Measurements from ENCODE around the gene KCNG2.

Gene KCNG2

GRCh38 chr18:79768745-79769144, 29.0 kb upstream of the KCNG2 start:
- DNase-seq (ENCODE audit: low read depth) = no peak

DNA sequence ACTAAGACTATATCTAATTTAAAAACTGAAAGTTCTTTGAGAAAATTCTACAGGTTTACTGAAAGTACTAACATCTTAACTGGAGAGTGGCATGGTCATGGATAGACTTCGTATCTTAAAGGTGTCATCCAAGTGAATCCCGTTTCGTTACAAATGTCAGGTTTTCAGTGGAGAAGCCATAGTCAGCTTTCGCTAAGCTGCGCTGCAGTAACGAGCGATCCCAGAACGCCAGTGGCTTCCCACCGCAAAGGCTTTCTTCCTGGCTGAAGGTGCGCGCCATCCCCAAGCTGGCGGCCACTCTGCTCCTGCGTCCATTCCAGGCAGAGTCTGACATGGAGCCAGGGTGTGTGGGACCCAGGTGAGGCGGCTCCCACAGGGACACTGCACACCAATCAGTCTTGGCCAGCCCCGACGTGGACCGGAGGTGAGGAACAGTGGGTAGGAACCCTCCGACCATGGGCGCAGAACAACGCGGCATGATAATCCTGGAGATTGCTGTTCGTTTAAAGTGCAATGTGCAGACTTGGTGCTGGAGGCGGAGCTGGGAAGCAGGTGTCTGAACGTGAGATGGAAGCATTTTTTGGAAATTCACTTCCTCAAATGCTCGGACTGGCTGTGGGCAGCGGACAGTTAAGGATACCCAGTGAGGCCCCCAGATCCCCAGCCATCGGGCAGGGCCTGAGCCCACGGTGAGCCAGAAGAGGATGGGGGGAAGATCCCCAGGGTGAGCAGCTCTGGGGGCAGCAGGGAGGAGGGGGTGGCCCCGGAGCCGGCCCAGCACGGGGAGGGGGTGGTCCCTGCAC, 27.8 kb upstream of the KCNG2 start:
- DNase-seq (ENCODE audit: low read depth) = no peak

- no peak for DNase-seq (ENCODE audit: low read depth)
These were observed 27.3 kb upstream of the KCNG2 start for GRCh38 chr18:79770501-79770815.

DNA sequence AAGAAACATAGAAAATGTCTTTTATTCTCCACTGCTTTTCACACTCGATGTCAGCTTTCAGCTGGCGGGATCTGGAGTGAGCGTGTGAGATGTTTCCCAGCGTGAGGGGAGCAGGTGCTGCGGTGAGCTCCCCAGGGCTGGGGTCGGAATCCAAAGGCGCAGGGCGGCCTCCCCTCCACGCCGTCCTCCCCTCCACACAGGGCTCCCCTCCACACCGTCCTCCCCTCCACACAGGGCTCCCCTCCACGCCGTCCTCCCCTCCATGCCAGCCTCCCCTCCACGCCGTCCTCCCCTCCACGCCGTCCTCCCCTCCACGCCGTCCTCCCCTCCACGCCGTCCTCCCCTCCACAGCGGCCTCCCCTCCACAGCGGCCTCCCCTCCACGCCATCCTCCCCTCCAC, 26.9 kb upstream of the KCNG2 start:
- DNase-seq (ENCODE audit: low read depth) = no peak

DNA sequence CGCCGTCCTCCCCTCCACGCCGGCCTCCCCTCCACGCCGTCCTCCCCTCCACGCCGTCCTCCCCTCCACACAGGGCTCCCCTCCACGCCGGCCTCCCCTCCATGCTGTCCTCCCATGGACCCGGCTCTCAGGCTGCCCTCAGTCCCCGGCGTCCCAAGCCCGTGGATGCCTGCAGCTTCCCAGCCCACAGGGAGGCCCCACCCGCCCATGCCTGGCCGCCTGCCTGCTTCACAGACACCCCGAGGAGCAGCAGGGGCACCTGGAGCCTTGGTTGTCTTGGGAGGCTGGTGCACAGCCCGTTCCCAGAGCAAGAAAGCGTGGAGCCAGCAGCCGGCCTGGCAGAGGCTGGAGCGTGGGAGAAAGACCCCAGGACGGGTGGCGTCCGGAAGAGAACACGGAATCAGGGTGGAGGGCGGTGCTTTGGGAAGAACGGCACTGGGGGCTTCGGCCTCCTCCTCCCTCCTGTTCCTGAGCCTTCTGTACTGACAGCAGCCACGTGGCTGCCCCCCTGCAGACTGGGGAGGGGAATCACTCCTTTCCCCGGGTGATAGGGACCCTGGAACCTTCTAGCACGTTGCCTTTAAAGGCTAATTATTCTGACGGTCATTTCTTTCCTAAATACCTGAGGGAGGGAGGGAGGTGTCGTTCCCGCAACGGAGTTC, 26.2 kb upstream of the KCNG2 start:
- no peak for DNase-seq (ENCODE audit: low read depth)

GRCh38 chr18:79772108-79772864, 25.5 kb upstream of the KCNG2 start:
- DNase-seq (ENCODE audit: low read depth) = no peak

- no peak for DNase-seq (ENCODE audit: low read depth)
These were observed 24.7 kb upstream of the KCNG2 start for GRCh38 chr18:79772865-79773696.

DNA sequence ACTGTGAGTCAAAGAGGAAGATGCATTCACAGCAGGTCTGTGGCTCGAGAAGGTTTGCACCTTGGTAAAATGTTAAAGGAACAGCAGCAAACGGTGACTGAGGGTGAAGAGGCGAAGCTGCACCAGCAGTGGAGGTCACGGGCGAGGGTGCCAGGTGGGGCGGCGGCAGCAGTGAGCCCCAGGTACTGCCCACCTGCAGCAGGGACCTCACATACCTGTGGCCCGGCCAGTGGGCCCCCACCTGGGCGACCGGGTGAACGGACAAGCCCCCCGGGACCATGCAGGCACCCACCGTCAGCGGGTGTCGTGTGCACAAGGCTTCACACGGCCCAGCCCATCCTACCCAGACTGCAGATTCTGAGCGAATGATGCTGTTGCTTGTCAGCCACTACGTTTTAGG, 23.6 kb upstream of the KCNG2 start:
- DNase-seq (ENCODE audit: low read depth) = no peak

- no peak for DNase-seq (ENCODE audit: low read depth)
These were observed 22.1 kb upstream of the KCNG2 start for GRCh38 chr18:79775441-79776221.

- no peak for DNase-seq (ENCODE audit: low read depth)
These were observed 21.1 kb upstream of the KCNG2 start for GRCh38 chr18:79776674-79777073.

- no peak for DNase-seq (ENCODE audit: low read depth)
These were observed 19.4 kb upstream of the KCNG2 start for GRCh38 chr18:79778291-79778791.

GRCh38 chr18:79779021-79779699, 18.6 kb upstream of the KCNG2 start:
- DNase-seq (ENCODE audit: low read depth) = no peak

DNA sequence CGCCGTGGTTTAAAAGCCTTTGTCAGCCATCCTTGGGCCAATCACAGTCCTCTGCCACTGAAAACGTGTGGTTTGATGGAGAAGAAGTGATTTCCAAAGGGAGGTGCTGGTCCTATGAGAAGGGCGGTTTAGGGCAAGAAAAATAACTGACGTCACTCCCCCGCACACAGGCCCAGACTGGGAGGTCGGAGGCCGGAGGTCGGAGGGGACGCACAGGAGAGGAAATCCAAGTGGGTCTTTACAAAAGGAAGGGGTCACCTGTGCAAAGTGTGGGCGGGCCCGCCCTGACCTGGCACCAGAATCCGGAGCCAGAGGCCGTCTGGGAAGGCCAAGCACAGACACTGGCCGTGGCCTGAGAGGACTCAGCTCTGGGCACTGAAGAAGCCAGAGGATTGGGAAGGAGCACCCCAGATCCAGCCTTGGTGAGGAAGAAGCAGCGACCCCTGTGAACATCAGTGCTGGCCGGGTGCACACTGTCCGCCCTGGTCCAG, 18.0 kb upstream of the KCNG2 start:
- DNase-seq (ENCODE audit: low read depth) = no peak

DNA sequence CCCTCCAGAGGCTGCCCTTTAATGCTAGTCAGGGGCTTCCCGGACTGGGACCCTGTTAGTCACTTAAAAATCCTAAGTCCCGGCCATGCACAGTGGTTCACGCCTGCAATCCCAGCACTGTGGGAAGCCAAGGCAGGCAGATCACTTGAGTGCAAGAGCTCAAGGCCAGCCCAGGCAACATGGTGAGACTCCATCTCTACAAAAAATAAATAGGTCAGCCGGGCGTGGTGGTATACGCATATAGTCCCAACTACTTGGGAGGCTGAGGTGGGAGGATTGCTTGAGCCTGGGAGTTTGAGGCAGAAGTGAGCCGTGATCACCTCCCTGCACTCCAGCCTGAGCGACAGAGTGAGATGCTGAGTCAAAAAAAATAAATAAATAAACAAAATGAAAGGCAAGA, 17.2 kb upstream of the KCNG2 start:
- no peak for DNase-seq (ENCODE audit: low read depth)

GRCh38 chr18:79781331-79781941, 16.3 kb upstream of the KCNG2 start:
- no peak for DNase-seq (ENCODE audit: low read depth)

DNA sequence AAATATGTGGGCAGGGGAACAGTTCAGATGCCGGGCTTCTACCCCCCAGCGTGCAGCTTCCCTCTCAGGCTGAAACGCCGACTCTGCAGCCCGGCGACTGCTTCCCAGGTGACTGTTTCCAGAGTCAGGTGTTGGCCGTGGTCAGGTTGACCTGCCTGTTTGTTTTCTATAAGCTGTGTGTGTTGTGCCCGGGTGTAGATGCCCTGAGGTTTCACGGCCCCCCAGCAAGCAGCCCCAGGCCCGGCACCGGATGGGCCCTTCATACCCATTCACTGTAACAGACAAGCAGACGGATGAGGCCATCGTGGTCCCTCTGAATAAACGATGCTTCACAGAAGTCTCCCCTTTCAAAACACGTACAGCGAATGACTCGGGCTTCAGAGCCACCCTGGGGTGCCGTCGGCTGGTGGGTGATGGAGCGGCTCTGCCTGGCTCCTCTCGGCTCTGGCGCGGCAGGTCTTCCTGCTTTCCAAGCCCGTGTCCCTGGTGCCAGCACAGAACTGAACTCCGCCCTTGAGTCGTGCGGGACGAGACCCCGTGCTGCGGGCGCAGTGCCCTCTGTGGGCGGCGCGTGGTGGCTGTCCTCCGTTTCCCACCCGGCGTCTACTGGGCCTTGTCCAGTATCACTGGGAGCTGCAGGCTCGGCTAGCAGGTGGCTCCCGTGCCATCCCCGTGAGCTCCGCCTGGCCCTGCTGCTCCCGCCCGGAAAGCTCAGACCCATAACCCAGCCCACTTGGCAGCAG, 15.0 kb upstream of the KCNG2 start:
- DNase-seq (ENCODE audit: low read depth) = no peak

GRCh38 chr18:79784071-79784913, 13.4 kb upstream of the KCNG2 start:
- DNase-seq (ENCODE audit: low read depth) = no peak

Data from GM04503 (cell line).